HUES48 (cell line): ENCODE measurements around the gene KIF23.

Experiments used
- H3K27ac ChIP-seq: one replicate; pipeline ENCODE4 v1.7.0; 2013; ENCODE audit warnings: low read depth, low read length, inconsistent platforms
- H3K27me3 ChIP-seq: 2 replicates; pipeline ENCODE4 v1.6.1; 2013; ENCODE audit warnings: mild to moderate bottlenecking, low read length; ENCODE audit not compliant: control insufficient read depth, insufficient read depth
- H3K36me3 ChIP-seq: 2 replicates; pipeline ENCODE4 v1.6.1; 2013; ENCODE audit warnings: low read length; ENCODE audit not compliant: control insufficient read depth, insufficient read depth
- H3K4me1 ChIP-seq: 2 replicates; pipeline ENCODE4 v1.6.1; 2013; ENCODE audit warnings: mild to moderate bottlenecking, low read length; ENCODE audit not compliant: control insufficient read depth, insufficient read depth
- H3K4me3 ChIP-seq: 2 replicates; pipeline ENCODE4 v1.5.1; 2013; ENCODE audit warnings: mild to moderate bottlenecking, low read depth, low read length
- H3K9ac ChIP-seq: 2 replicates; pipeline ENCODE4 v1.6.1; 2013; ENCODE audit warnings: mild to moderate bottlenecking, low read depth, low read length, moderate library complexity
- H3K9me3 ChIP-seq: 2 replicates; pipeline ENCODE4 v1.6.1; 2013; ENCODE audit warnings: low read length; ENCODE audit not compliant: control insufficient read depth, insufficient read depth

KIF23 gene

GRCh38 chr15:69467636-69468035, 53.5 kb downstream of the KIF23 start:
- H3K36me3 ChIP-seq, result no peaks in the 10 kb centered on the region
- no peaks in the 10 kb centered on the region for H3K27me3 ChIP-seq
- H3K4me1 ChIP-seq, result peaks cover 7% of the 10 kb centered on the region
- no peaks in the 10 kb centered on the region for H3K9me3 ChIP-seq
- H3K9ac ChIP-seq, result no peak overlapping the region
- H3K27ac ChIP-seq, result no peak overlapping the region
- no peak overlapping the region for H3K4me3 ChIP-seq

- H3K27ac ChIP-seq, result peak overlapping the region; percentile 55
- H3K36me3 ChIP-seq, result no peaks in the 10 kb centered on the region
- H3K4me3 ChIP-seq, result no peak overlapping the region
- H3K9me3 ChIP-seq, result no peaks in the 10 kb centered on the region
- H3K9ac ChIP-seq, result no peak overlapping the region
- H3K4me1 ChIP-seq, result peaks cover under 1% of the 10 kb centered on the region; the same call in 1 of the 2 replicates
- H3K27me3 ChIP-seq, result no peaks in the 10 kb centered on the region
These were observed 54.3 kb downstream of the KIF23 start for GRCh38 chr15:69468241-69469121.

DNA sequence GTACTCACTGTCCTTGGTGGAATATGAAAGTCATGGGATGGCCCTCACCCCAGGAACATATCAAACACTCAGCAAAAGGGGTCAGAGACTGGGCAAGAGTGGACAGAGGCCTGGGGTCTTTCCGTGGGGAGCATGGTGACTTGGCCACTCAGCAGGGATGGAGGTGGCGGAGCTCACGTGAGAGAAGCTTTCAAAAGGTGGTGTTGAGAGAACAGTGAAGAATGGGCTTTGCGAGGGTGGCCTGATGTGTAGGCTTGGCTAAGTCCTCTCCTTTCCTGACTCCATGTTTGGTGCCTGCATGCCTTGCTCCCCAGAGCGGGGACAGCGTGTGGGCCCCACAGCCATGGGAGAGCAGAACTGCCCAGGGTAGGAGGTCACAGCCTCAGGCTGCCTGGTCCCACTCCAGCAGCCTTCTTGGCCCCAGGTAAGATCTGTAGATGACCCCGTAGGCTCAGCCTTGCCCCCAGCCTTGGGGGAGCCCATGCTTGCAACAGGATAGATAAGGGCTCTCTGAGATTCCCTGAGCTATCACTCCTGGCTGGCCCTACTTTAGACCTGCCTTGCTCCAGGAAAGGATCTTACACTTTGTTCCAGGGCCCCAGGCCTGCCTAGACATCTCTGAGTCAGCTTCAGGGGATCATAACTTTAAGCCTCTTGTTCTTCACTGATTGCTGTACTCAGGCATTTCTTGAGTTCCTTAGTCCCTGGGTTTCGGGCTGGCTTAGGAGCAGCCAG, 55.5 kb downstream of the KIF23 start:
- H3K4me1 ChIP-seq, result no peaks in the 10 kb centered on the region
- no peaks in the 10 kb centered on the region for H3K9me3 ChIP-seq
- no peaks in the 10 kb centered on the region for H3K36me3 ChIP-seq
- H3K4me3 ChIP-seq, result no peak overlapping the region
- H3K27ac ChIP-seq, result no peak overlapping the region
- no peak overlapping the region for H3K9ac ChIP-seq
- no peaks in the 10 kb centered on the region for H3K27me3 ChIP-seq

- no peaks in the 10 kb centered on the region for H3K4me1 ChIP-seq
- no peak overlapping the region for H3K9ac ChIP-seq
- H3K27me3 ChIP-seq, result no peaks in the 10 kb centered on the region
- H3K9me3 ChIP-seq, result no peaks in the 10 kb centered on the region
- H3K27ac ChIP-seq, result no peak overlapping the region
- H3K36me3 ChIP-seq, result no peaks in the 10 kb centered on the region
- no peak overlapping the region for H3K4me3 ChIP-seq
These were observed 57.9 kb downstream of the KIF23 start for GRCh38 chr15:69472046-69472445.

DNA sequence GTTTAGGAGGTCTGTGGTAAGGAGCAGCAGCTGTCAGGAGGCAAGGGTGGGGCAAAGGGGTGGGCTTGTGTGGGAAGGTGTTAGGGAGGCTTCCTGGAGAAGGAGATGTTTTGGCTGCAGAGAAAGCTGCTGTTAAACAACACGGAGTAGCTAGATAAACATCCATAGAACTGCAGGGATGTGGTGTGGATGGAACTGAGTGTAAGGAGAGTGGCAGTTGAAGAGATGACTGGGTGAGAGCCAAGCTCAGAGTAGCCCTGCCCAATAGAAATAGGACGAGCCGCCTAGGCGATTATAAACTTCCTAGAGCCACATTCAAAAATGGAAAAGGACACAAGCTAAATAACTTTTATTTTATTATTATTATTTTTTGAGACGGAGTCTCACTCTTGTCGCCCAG, 58.4 kb downstream of the KIF23 start:
- Histone ChIP-seq H3K36me3 (no peaks in the 10 kb centered on the region), H3K4me1 (no peaks in the 10 kb centered on the region)

DNA sequence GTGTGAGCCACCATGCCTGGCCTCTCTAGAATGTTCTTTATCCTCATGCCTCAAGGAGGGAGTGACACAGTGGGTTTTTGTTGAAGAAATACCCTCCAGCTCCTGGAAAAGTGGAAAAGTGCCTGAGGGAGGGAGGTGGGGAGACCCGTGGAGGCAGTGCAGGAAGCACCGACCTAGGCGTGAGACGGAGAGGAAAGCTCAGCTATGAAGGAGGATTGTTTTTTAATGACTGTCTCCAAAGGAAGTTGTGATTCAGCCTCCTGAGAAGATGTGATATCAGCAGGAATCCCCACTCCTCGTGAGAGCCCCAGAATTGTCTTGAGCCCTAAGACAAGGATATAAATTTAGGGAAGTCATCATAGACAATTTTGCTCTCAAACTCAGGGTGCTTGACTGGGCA, 60.1 kb downstream of the KIF23 start:
- Histone ChIP-seq H3K9me3 (no peaks in the 10 kb centered on the region), H3K36me3 (no peaks in the 10 kb centered on the region), H3K27me3 (no peaks in the 10 kb centered on the region), H3K27ac (no peak overlapping the region), H3K4me3 (no peak overlapping the region), H3K9ac (no peak overlapping the region), H3K4me1 (no peaks in the 10 kb centered on the region)

More for the DNA sequence above, 58.4 kb downstream of the KIF23 start:
- Histone ChIP-seq H3K4me3 (no peak overlapping the region), H3K27me3 (no peaks in the 10 kb centered on the region), H3K9ac (no peak overlapping the region), H3K9me3 (no peaks in the 10 kb centered on the region), H3K27ac (no peak overlapping the region)

DNA sequence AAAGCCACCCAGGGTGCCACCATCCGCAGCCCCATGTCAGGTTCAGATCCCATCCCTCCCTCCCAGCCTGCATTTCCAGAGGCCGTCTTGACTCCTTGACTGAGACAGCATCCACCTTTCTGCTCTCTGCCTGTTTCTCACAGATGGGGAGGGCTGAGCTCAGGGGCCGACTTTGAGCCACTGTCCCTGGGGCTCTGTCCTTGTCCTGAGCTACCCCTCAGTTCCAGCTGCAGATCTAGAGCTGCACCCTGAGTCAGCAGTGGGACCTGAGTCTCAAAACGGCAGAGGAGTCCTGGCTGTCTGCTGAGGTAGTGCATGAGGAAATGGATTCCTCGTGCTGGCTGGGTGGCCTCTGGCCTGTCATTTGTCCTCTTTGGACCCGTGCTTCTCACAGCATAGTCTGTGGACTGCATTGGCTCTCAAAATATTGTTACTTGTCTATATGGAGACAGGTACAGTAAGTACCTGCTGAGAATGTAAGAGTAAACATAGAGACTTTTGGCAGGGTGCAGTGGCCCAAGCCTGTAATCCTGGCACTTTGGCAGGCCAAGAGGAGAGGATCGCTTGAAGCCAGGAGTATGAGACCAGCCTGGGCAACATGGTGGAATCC, 60.8 kb downstream of the KIF23 start:
- H3K4me1 ChIP-seq, result no peaks in the 10 kb centered on the region
- no peak overlapping the region for H3K9ac ChIP-seq
- H3K27ac ChIP-seq, result no peak overlapping the region
- no peaks in the 10 kb centered on the region for H3K9me3 ChIP-seq
- H3K4me3 ChIP-seq, result no peak overlapping the region
- H3K36me3 ChIP-seq, result no peaks in the 10 kb centered on the region
- no peaks in the 10 kb centered on the region for H3K27me3 ChIP-seq

DNA sequence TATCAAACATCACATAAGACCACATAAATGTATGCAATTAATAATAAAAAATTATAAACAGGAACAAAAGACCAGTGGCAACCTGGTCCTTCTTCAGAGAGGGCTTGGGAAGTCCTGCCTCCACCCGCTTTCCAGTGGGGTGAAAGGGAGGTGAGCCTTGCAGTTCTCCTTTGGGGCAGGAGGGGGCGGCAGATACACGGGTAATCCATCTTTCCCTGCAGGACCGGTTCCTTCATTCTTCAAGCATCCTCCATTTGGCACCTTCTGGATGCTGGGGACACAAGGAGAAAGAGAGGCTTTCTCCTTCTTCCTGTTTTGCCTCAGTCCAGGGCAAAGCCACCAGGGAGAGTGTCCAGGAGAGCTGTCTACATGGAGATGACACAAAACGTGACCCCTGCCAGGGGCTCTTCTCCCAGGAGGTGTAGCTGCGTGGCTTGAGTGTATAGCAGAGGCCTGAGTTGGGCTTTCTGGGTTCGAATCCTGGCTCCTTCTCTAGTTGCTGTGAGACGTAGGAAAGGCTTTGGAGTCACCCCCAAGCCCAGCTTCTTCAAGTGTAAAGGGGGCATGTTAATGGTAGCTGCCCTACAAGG, 61.7 kb downstream of the KIF23 start:
- H3K4me1 ChIP-seq, result no peaks in the 10 kb centered on the region
- H3K9ac ChIP-seq, result no peak overlapping the region
- H3K36me3 ChIP-seq, result no peaks in the 10 kb centered on the region
- no peak overlapping the region for H3K27ac ChIP-seq
- H3K27me3 ChIP-seq, result no peaks in the 10 kb centered on the region
- H3K4me3 ChIP-seq, result no peak overlapping the region
- no peaks in the 10 kb centered on the region for H3K9me3 ChIP-seq

DNA sequence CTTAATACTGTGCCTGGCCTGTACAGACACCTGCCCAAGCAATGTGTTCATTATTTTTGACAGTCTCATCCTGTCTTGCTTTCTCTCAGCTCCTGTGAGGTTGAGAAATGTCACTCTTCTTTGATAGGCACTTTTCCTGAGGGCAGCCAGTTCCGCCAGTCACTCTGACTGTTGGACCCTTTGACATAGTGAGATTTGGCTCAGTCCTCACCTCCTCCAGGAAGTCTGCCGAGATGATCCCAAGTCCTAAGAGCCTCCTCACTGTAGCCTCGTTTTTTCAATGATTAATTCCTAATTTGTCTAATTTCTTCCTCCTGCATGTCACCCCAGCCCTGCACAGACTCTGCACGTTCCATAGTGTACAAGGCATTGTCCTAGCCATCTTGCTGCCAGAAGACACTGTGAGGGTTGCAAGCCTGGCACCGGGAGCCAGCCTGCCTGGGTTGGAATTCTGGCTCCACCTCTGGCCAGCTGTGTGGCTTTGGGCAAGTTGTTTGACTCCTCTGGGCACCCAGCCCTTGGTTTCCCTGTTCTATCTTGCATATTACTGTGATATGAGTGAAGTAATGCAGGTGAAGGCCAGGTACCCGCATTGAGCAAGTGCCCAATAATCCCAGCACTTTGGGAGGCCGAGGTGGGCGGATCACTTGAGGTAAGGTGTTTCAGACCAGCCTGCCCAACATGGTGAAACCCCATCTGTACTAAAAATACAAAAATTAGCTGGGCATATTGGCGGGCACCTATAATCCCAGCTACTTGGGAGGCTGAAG, 62.7 kb downstream of the KIF23 start:
- Histone ChIP-seq H3K27me3 (no peaks in the 10 kb centered on the region), H3K36me3 (no peaks in the 10 kb centered on the region), H3K27ac (no peak overlapping the region), H3K4me3 (no peak overlapping the region), H3K9me3 (no peaks in the 10 kb centered on the region), H3K9ac (no peak overlapping the region), H3K4me1 (no peaks in the 10 kb centered on the region)

- Histone ChIP-seq H3K4me1 (no peaks in the 10 kb centered on the region), H3K4me3 (no peak overlapping the region), H3K27ac (no peak overlapping the region), H3K9me3 (no peaks in the 10 kb centered on the region), H3K36me3 (no peaks in the 10 kb centered on the region), H3K27me3 (no peaks in the 10 kb centered on the region), H3K9ac (no peak overlapping the region)
These were observed 64.2 kb downstream of the KIF23 start for GRCh38 chr15:69478259-69478781.
